Liver (tissue), 9 donors: ENCODE measurements around the gene TRMT2A. TPM values are rescaled to one million over a fixed set of nuclear protein-coding genes. Genes with fewer than 3 reads are reported as not detected.

ENCODE experiments used
- DNase-seq: peaks from one replicate; pipeline ENCODE4 v3.0.0-alpha.2; 2017; ENCODE audit warnings: low spot score
- H3K27ac ChIP-seq, 2 donors: one replicate each; pipeline ENCODE4 v1.7.0; 2013; ENCODE audit warnings: inconsistent platforms in 2 of 2, low read length in 2 of 2, control low read depth in 1 of 2, low read depth in 1 of 2, mild to moderate bottlenecking in 1 of 2
- H3K27me3 ChIP-seq, 4 donors: one replicate each; pipeline versions ENCODE4 v1.6.1 to v1.7.0; 2013; ENCODE audit warnings: low read length in 3 of 4, inconsistent platforms in 1 of 4, mild to moderate bottlenecking in 1 of 4, moderate library complexity in 1 of 4; ENCODE audit not compliant: control insufficient read depth in 4 of 4, insufficient read depth in 4 of 4
- H3K36me3 ChIP-seq, 4 donors: one replicate each; pipeline versions ENCODE4 v1.6.1 to v1.7.0; 2013; ENCODE audit warnings: low read length in 3 of 4, mild to moderate bottlenecking in 3 of 4, low read depth in 1 of 4, moderate library complexity in 1 of 4; ENCODE audit not compliant: control insufficient read depth in 4 of 4, insufficient read depth in 3 of 4
- H3K4me1 ChIP-seq, 4 donors: one replicate each; pipeline versions ENCODE4 v1.6.1 to v1.7.0; 2013; ENCODE audit warnings: low read length in 3 of 4, mild to moderate bottlenecking in 3 of 4, moderate library complexity in 1 of 4; ENCODE audit not compliant: control insufficient read depth in 4 of 4, insufficient read depth in 4 of 4
- H3K4me3 ChIP-seq, 3 donors: one replicate each; pipeline versions ENCODE4 v1.6.1 to v1.7.0; 2013; ENCODE audit warnings: low read length in 3 of 3, control low read depth in 1 of 3, low read depth in 1 of 3, mild to moderate bottlenecking in 1 of 3
- H3K9ac ChIP-seq, 2 donors: one replicate each; pipeline ENCODE4 v1.7.0; 2013; ENCODE audit warnings: low read length in 2 of 2, mild to moderate bottlenecking in 2 of 2, moderate library complexity in 2 of 2, control low read depth in 1 of 2, low read depth in 1 of 2
- H3K9me3 ChIP-seq, 4 donors: one replicate each; pipeline versions ENCODE4 v1.6.1 to v1.7.0; 2013; ENCODE audit warnings: low read length in 3 of 4; ENCODE audit not compliant: control insufficient read depth in 4 of 4
- ATF3 ChIP-seq: IDR thresholded peaks from 2 replicates; pipeline ENCODE4 v1.6.1; 2016; ENCODE audit warnings: antibody characterized with exemption
- EGR1 ChIP-seq, 2 donors: IDR thresholded peaks; 2 replicates each; pipeline ENCODE4 v1.6.1; 2016 to 2018; ENCODE audit warnings: antibody characterized with exemption in 2 of 2, low read depth in 2 of 2
- FOXA1 ChIP-seq: IDR thresholded peaks from 2 replicates; pipeline ENCODE4 v1.6.1; 2016; ENCODE audit warnings: antibody characterized with exemption
- FOXA2 ChIP-seq: IDR thresholded peaks from 2 replicates; pipeline ENCODE4 v1.6.1; 2016; ENCODE audit warnings: antibody characterized with exemption
- GABPA ChIP-seq, 2 donors: IDR thresholded peaks in 1 of 2; conservative IDR thresholded peaks in 1 of 2; 2 replicates each; pipeline ENCODE4 v1.6.1; 2016; ENCODE audit warnings: antibody characterized with exemption in 2 of 2, mild to moderate bottlenecking in 1 of 2, moderate library complexity in 1 of 2
- HNF4A ChIP-seq, 2 donors: conservative IDR thresholded peaks; 2 replicates each; pipeline ENCODE4 v1.6.1; 2016; ENCODE audit warnings: antibody characterized with exemption in 2 of 2, mild to moderate bottlenecking in 2 of 2
- HNF4G ChIP-seq: IDR thresholded peaks from 2 replicates; pipeline ENCODE4 v1.6.1; 2016; ENCODE audit warnings: antibody characterized with exemption
- JUND ChIP-seq, 2 donors: IDR thresholded peaks; 2 replicates each; pipeline ENCODE4 v1.6.1; 2016; ENCODE audit warnings: antibody characterized with exemption in 2 of 2
- NR2F2 ChIP-seq: IDR thresholded peaks from 2 replicates; pipeline ENCODE4 v1.6.1; 2016; ENCODE audit warnings: antibody characterized with exemption
- RAD21 ChIP-seq, 2 donors: IDR thresholded peaks; 2 replicates each; pipeline ENCODE4 v1.6.1; 2016; ENCODE audit warnings: antibody characterized with exemption in 2 of 2, mild to moderate bottlenecking in 2 of 2
- REST ChIP-seq: IDR thresholded peaks from 2 replicates; pipeline ENCODE4 v1.6.1; 2016; ENCODE audit warnings: antibody characterized with exemption, mild to moderate bottlenecking
- RXRA ChIP-seq, 2 donors: IDR thresholded peaks; 2 replicates each; pipeline ENCODE4 v1.6.1; 2017 to 2018; ENCODE audit warnings: antibody characterized with exemption in 2 of 2, mild to moderate bottlenecking in 1 of 2
- SP1 ChIP-seq: IDR thresholded peaks from 2 replicates; pipeline ENCODE4 v1.6.1; 2018; ENCODE audit warnings: antibody characterized with exemption, mild to moderate bottlenecking
- TAF1 ChIP-seq: conservative IDR thresholded peaks from 2 replicates; pipeline ENCODE4 v1.6.1; 2016; ENCODE audit warnings: antibody characterized with exemption, mild to moderate bottlenecking
- YY1 ChIP-seq: IDR thresholded peaks from 2 replicates; pipeline ENCODE4 v1.6.1; 2016; ENCODE audit warnings: antibody characterized with exemption, mild to moderate bottlenecking
- ZBTB33 ChIP-seq: IDR thresholded peaks from 2 replicates; pipeline ENCODE4 v1.6.1; 2016; ENCODE audit warnings: antibody characterized with exemption
- WGBS: extraction: QIAGEN DNeasy Blood & Tissue Kit; methylation state at CpG from one replicate; pipeline ENCODE4 v1.1.7; 2013; 5-methylcytosine and 5-hydroxymethylcytosine counted together
- polyA plus RNA-seq, 2 donors: library from polyadenylated mRNA; stranded (reverse) in 1 of 2; unstranded in 1 of 2; fragments of 200-250 nt in 1 of 2; fragments of >200 nt in 1 of 2; fragmentation: Nextera tagmentation in 1 of 2; extraction: Ambion mirVana in 1 of 2; gene quantifications; one replicate each; pipeline versions ENCODE4 v1.2.1 to v1.2.3, GENCODE V29; 2013 to 2015
- total RNA-seq, 2 donors: library from RNA; depleted of rRNA; stranded (reverse); fragments of >200 nt; gene quantifications; one replicate each; pipeline ENCODE4 v1.2.3, GENCODE V29; 2014
- TF ChIP-seq, protein P1 (sequence below): fragments of 150-350 bp; IDR thresholded peaks from 2 replicates; pipeline ENCODE4 v1.5.1; 2017; ENCODE audit warnings: improper control_type of control experiment, low read depth, low read length; ENCODE audit not compliant: missing input control
- TF ChIP-seq, protein P2 (sequence below): IDR thresholded peaks from 2 replicates; pipeline ENCODE4 v1.6.1; 2016; ENCODE audit warnings: antibody characterized with exemption
- donor health status: healthy.
- donor health status: healthy.
- donor health status: healthy.
- donor health status: healthy.
- donor health status: healthy.

Gene TRMT2A
- total and polyA plus RNA-seq, 4 donors, result 19.9 to 32.9 (median 25.2) TPM

- TF ChIP-seq HNF4A (conservative IDR thresholded peaks at IDR 0.05), result no peak
- no peak for TF ChIP-seq ZBTB33
- no peak for TF ChIP-seq FOXA2
- TF ChIP-seq RAD21 (IDR thresholded peaks at IDR 0.05), result no peak
- no peak for TF ChIP-seq TAF1
- no peak for TF ChIP-seq HNF4G
- no peak for TF ChIP-seq EGR1 (IDR thresholded peaks at IDR 0.05; ENCODE audit: low read depth in 2 of 2)
- no peak for TF ChIP-seq SP1
- no peak for TF ChIP-seq GABPA (IDR thresholded peaks at IDR 0.05 in 1 of 2, conservative IDR thresholded peaks at IDR 0.05 in 1 of 2)
- TF ChIP-seq JUND (IDR thresholded peaks at IDR 0.05), result no peak
- no peak for TF ChIP-seq YY1
- TF ChIP-seq, protein P1, sequence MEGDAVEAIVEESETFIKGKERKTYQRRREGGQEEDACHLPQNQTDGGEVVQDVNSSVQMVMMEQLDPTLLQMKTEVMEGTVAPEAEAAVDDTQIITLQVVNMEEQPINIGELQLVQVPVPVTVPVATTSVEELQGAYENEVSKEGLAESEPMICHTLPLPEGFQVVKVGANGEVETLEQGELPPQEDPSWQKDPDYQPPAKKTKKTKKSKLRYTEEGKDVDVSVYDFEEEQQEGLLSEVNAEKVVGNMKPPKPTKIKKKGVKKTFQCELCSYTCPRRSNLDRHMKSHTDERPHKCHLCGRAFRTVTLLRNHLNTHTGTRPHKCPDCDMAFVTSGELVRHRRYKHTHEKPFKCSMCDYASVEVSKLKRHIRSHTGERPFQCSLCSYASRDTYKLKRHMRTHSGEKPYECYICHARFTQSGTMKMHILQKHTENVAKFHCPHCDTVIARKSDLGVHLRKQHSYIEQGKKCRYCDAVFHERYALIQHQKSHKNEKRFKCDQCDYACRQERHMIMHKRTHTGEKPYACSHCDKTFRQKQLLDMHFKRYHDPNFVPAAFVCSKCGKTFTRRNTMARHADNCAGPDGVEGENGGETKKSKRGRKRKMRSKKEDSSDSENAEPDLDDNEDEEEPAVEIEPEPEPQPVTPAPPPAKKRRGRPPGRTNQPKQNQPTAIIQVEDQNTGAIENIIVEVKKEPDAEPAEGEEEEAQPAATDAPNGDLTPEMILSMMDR, result no peak
- no peak for TF ChIP-seq NR2F2
- no peak for TF ChIP-seq RXRA (IDR thresholded peaks at IDR 0.05)
- TF ChIP-seq ATF3, result no peak
- no peak for TF ChIP-seq REST
- no peak for TF ChIP-seq FOXA1
- TF ChIP-seq, protein P2, sequence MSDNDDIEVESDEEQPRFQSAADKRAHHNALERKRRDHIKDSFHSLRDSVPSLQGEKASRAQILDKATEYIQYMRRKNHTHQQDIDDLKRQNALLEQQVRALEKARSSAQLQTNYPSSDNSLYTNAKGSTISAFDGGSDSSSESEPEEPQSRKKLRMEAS, result no peak
- no peaks in the 10 kb centered on the region for H3K9me3 ChIP-seq
- H3K9ac ChIP-seq, result no peak overlapping the region
- no peak for DNase-seq
- no peak overlapping the region for H3K4me3 ChIP-seq
- H3K27ac ChIP-seq, result no peak overlapping the region
- 91% methylated on average over 19 of the region's 19 CpGs for WGBS
- H3K4me1 ChIP-seq, result peaks cover 9 to 40% (median 25%) of the 10 kb centered on the region in 4 donors
- no peaks in the 10 kb centered on the region for H3K27me3 ChIP-seq
- peaks cover 21 to 57% (median 34%) of the 10 kb centered on the region in 4 donors for H3K36me3 ChIP-seq
Observed at GRCh38 chr22:20113551-20114310, 3.3 kb downstream of the TRMT2A start.
